ENCODE data around the gene BCAS3.
"Not testable (repeated sequence)": the region's sequence is repeated elsewhere in the genome, so short reads cannot be mapped to it uniquely, and the experiment has no call there.

- TF ChIP-seq CTCF (IDR thresholded peaks at IDR 0.05 in 4 of 5, conservative IDR thresholded peaks at IDR 0.05 in 1 of 5); POLR2A (IDR thresholded peaks at IDR 0.05): not testable (repeated sequence)
Observed at GRCh38 chr17:61441507-61441906, 763.9 kb downstream of the BCAS3 start.
